ENCODE measurements around the gene ZNF768. TPM values are rescaled to one million over a fixed set of nuclear protein-coding genes. Genes with fewer than 3 reads are reported as not detected.

The ZNF768 gene
- total RNA-seq, 1 experiment from 2014 or later: 68.3 TPM

DNA sequence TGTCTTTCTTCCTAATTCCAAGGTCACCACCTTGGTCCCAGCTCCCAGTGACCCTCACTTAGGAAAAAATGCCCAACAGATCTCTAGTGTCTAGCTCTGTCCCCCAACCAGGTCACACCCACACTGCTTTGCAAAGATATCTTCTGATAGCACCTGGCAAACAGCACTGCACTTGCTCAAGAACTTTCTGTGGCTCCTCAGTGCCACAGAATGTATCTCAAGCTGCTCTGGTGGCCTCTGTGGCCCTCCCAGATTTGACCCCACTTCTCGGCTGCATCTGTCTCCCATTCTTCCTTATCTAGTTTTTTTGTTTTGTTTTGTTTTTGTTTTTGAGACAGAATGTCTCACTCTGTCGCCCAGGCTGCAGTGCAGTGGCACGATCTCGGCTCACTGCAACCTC, 40.2 kb upstream of the ZNF768 start:
- H3K9me3 ChIP-seq (ENCODE audit: control insufficient read depth, insufficient read depth, low read depth, low read length): no peaks in the 10 kb centered on the region
- in situ Hi-C loops (cut with HindIII; ENCODE audit: low pct_unique_long_range_greater_than_20kb, low sequenced_read_pairs) (no loop called here), intact Hi-C loops (cut with micrococcal nuclease; ENCODE audit: unreplicated experiment) (no loop called here)
- H3K4me1 ChIP-seq (ENCODE audit: control insufficient read depth, insufficient read depth, low read length): peaks cover 9% of the 10 kb centered on the region
- no peak overlapping the region for H3K27ac ChIP-seq (ENCODE audit: low read length)
- DNase-seq (ENCODE audit: low read depth, low spot score): no peak
- CTCF ChIA-PET: no interaction called here
- TF ChIP-seq SIN3A (IDR thresholded peaks at IDR 0.05; ENCODE audit: borderline replicate concordance, insufficient read depth, low read depth, low read length) (no peak), TCF7L2 (IDR thresholded peaks at IDR 0.05; ENCODE audit: low read depth, low read length) (no peak), POLR2AphosphoS5 (IDR thresholded peaks at IDR 0.05; ENCODE audit: low read depth, low read length) (no peak)
- TF ChIP-seq, protein P1, sequence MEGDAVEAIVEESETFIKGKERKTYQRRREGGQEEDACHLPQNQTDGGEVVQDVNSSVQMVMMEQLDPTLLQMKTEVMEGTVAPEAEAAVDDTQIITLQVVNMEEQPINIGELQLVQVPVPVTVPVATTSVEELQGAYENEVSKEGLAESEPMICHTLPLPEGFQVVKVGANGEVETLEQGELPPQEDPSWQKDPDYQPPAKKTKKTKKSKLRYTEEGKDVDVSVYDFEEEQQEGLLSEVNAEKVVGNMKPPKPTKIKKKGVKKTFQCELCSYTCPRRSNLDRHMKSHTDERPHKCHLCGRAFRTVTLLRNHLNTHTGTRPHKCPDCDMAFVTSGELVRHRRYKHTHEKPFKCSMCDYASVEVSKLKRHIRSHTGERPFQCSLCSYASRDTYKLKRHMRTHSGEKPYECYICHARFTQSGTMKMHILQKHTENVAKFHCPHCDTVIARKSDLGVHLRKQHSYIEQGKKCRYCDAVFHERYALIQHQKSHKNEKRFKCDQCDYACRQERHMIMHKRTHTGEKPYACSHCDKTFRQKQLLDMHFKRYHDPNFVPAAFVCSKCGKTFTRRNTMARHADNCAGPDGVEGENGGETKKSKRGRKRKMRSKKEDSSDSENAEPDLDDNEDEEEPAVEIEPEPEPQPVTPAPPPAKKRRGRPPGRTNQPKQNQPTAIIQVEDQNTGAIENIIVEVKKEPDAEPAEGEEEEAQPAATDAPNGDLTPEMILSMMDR (IDR thresholded peaks at IDR 0.05): no peak
- TF ChIP-seq, protein P2, sequence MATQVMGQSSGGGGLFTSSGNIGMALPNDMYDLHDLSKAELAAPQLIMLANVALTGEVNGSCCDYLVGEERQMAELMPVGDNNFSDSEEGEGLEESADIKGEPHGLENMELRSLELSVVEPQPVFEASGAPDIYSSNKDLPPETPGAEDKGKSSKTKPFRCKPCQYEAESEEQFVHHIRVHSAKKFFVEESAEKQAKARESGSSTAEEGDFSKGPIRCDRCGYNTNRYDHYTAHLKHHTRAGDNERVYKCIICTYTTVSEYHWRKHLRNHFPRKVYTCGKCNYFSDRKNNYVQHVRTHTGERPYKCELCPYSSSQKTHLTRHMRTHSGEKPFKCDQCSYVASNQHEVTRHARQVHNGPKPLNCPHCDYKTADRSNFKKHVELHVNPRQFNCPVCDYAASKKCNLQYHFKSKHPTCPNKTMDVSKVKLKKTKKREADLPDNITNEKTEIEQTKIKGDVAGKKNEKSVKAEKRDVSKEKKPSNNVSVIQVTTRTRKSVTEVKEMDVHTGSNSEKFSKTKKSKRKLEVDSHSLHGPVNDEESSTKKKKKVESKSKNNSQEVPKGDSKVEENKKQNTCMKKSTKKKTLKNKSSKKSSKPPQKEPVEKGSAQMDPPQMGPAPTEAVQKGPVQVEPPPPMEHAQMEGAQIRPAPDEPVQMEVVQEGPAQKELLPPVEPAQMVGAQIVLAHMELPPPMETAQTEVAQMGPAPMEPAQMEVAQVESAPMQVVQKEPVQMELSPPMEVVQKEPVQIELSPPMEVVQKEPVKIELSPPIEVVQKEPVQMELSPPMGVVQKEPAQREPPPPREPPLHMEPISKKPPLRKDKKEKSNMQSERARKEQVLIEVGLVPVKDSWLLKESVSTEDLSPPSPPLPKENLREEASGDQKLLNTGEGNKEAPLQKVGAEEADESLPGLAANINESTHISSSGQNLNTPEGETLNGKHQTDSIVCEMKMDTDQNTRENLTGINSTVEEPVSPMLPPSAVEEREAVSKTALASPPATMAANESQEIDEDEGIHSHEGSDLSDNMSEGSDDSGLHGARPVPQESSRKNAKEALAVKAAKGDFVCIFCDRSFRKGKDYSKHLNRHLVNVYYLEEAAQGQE (IDR thresholded peaks at IDR 0.05; ENCODE audit: insufficient read depth in 1 of 2, low read depth in 2 of 2, low read length in 1 of 2): no peak
- no peak overlapping the region for H3K4me3 ChIP-seq (ENCODE audit: low read depth in 2 of 2, low read length in 2 of 2)
- ATAC-seq: no peak
- no peaks in the 10 kb centered on the region for H3K27me3 ChIP-seq (ENCODE audit: control insufficient read depth, insufficient read depth, low read length)
- POLR2A ChIA-PET: no interaction called here
- BruUV-seq (replicated peaks): no TSS peak
- no peaks in the 10 kb centered on the region for H3K36me3 ChIP-seq (ENCODE audit: control insufficient read depth, insufficient read depth, low read length)

- ChIA-PET POLR2A (interaction anchor here (0.5 kb wide), 1 partner anchor 14 kb away, joined by 3 read pairs; no protein-coding TSS in a partner anchor), CTCF (no interaction called here)
- H3K4me1 ChIP-seq (ENCODE audit: control insufficient read depth, insufficient read depth, low read length): peaks cover 7% of the 10 kb centered on the region
- H3K9me3 ChIP-seq (ENCODE audit: control insufficient read depth, insufficient read depth, low read depth, low read length): no peaks in the 10 kb centered on the region
- H3K4me3 ChIP-seq (ENCODE audit: low read depth in 2 of 2, low read length in 2 of 2): no peak overlapping the region
- BruUV-seq (replicated peaks): no TSS peak
- no peaks in the 10 kb centered on the region for H3K36me3 ChIP-seq (ENCODE audit: control insufficient read depth, insufficient read depth, low read length)
- in situ Hi-C loops (cut with HindIII; ENCODE audit: low pct_unique_long_range_greater_than_20kb, low sequenced_read_pairs) (no loop called here), intact Hi-C loops (cut with micrococcal nuclease; ENCODE audit: unreplicated experiment) (no loop called here)
- no peaks in the 10 kb centered on the region for H3K27me3 ChIP-seq (ENCODE audit: control insufficient read depth, insufficient read depth, low read length)
- DNase-seq (ENCODE audit: low read depth, low spot score): no peak
- ATAC-seq: no peak
- no peak overlapping the region for H3K27ac ChIP-seq (ENCODE audit: low read length)
- TF ChIP-seq, protein P2 (IDR thresholded peaks at IDR 0.05; ENCODE audit: insufficient read depth in 1 of 2, low read depth in 2 of 2, low read length in 1 of 2): no peak
- TF ChIP-seq, protein P1 (IDR thresholded peaks at IDR 0.05): no peak
- no peak for TF ChIP-seq SIN3A (IDR thresholded peaks at IDR 0.05; ENCODE audit: borderline replicate concordance, insufficient read depth, low read depth, low read length)
- no peak for TF ChIP-seq TCF7L2 (IDR thresholded peaks at IDR 0.05; ENCODE audit: low read depth, low read length)
- TF ChIP-seq POLR2AphosphoS5 (IDR thresholded peaks at IDR 0.05; ENCODE audit: low read depth, low read length): no peak
Measured at GRCh38 chr16:30565984-30566383, 39.6 kb upstream of the ZNF768 start.
